CD14-positive monocyte (primary cell): ENCODE measurements around the gene DHX9. TPM values are rescaled to one million over a fixed set of nuclear protein-coding genes. Genes with fewer than 3 reads are reported as not detected.

Source experiments
- DNase-seq, 3 donors: peaks; one replicate each; pipeline ENCODE4 v3.0.0-alpha.2; 2011 to 2022
- H2AFZ ChIP-seq: 2 replicates; pipeline ENCODE4 v1.6.0; 2012; ENCODE audit warnings: mild to moderate bottlenecking, low read depth, low read length, inconsistent platforms; ENCODE audit not compliant: insufficient read depth, poor library complexity, severe bottlenecking
- H3K27ac ChIP-seq, 2 donors: 1 replicate in 1 of 2; 2 replicates in 1 of 2; pipeline ENCODE4 v1.5.1; 2012 to 2013; ENCODE audit warnings: low read length in 2 of 2, control low read depth in 1 of 2, inconsistent platforms in 1 of 2, low read depth in 1 of 2, mild to moderate bottlenecking in 1 of 2
- H3K27me3 ChIP-seq, 2 donors: one replicate each; pipeline versions ENCODE4 v1.6.0 to v1.6.1; 2011 to 2013; ENCODE audit warnings: low read length in 2 of 2; ENCODE audit not compliant: control insufficient read depth in 2 of 2, insufficient read depth in 2 of 2
- H3K36me3 ChIP-seq, 2 donors: replicated peaks in 1 of 2; 1 replicate in 1 of 2; 2 replicates in 1 of 2; pipeline versions ENCODE4 v1.5.1 to v1.6.1; 2012 to 2013; ENCODE audit warnings: low read length in 2 of 2, control low read depth in 1 of 2, inconsistent platforms in 1 of 2, mild to moderate bottlenecking in 1 of 2; ENCODE audit not compliant: insufficient read depth in 2 of 2, control insufficient read depth in 1 of 2
- H3K4me1 ChIP-seq, 2 donors: 1 replicate in 1 of 2; 2 replicates in 1 of 2; pipeline versions ENCODE4 v1.5.1 to v1.6.1; 2012 to 2013; ENCODE audit warnings: low read length in 2 of 2, control low read depth in 1 of 2, inconsistent platforms in 1 of 2, mild to moderate bottlenecking in 1 of 2, moderate library complexity in 1 of 2; ENCODE audit not compliant: insufficient read depth in 2 of 2, control insufficient read depth in 1 of 2
- H3K4me2 ChIP-seq: replicated peaks from 2 replicates; pipeline ENCODE3; 2012; ENCODE audit warnings: low read length, moderate library complexity, mild to moderate bottlenecking; ENCODE audit not compliant: poor library complexity, severe bottlenecking; ENCODE audit errors: extremely low read depth
- H3K4me3 ChIP-seq, 3 experiments: fragments of 200-600 bp in 1 of 3; sonication (generic) in 1 of 3; replicated peaks in 1 of 3; 1 replicate in 2 of 3; 2 replicates in 1 of 3; pipeline ENCODE4 v1.5.1; 2011 to 2013; ENCODE audit warnings: low read length in 3 of 3, mild to moderate bottlenecking in 3 of 3, control low read depth in 2 of 3, low read depth in 2 of 3, inconsistent platforms in 1 of 3, moderate library complexity in 1 of 3
- H3K79me2 ChIP-seq: 2 replicates; pipeline ENCODE4 v1.6.0; 2012; ENCODE audit warnings: mild to moderate bottlenecking, control low read depth, inconsistent platforms, low read length, moderate library complexity; ENCODE audit not compliant: insufficient read depth
- H3K9ac ChIP-seq: 2 replicates; pipeline ENCODE4 v1.6.0; 2017; ENCODE audit warnings: low read length, mild to moderate bottlenecking; ENCODE audit not compliant: insufficient read depth, poor library complexity, severe bottlenecking
- H3K9me3 ChIP-seq, 2 donors: replicated peaks in 1 of 2; 1 replicate in 1 of 2; 2 replicates in 1 of 2; pipeline versions ENCODE4 v1.5.1 to v1.6.1; 2012 to 2013; ENCODE audit warnings: low read length in 2 of 2, control low read depth in 1 of 2; ENCODE audit not compliant: control insufficient read depth in 1 of 2, insufficient read depth in 1 of 2
- H4K20me1 ChIP-seq: 2 replicates; pipeline ENCODE4 v1.6.0; 2012; ENCODE audit warnings: mild to moderate bottlenecking, low read length, control low read depth, moderate library complexity; ENCODE audit not compliant: insufficient read depth
- H3K27ac Mint-ChIP-seq, 7 donors: one replicate each; pipeline ENCODE4 v1.8.0; 2020; ENCODE audit warnings: mild to moderate bottlenecking in 7 of 7, mixed read lengths in 7 of 7, moderate library complexity in 6 of 7, inconsistent platforms in 2 of 7
- H3K27me3 Mint-ChIP-seq, 3 donors: one replicate each; pipeline ENCODE4 v1.8.0; 2021 to 2022; ENCODE audit warnings: low read depth in 3 of 3, mild to moderate bottlenecking in 3 of 3, mixed read lengths in 3 of 3, moderate library complexity in 3 of 3, inconsistent platforms in 1 of 3
- H3K36me3 Mint-ChIP-seq, 2 donors: one replicate each; pipeline ENCODE4 v1.8.0; 2020; ENCODE audit warnings: mixed read lengths in 2 of 2, inconsistent platforms in 1 of 2, mild to moderate bottlenecking in 1 of 2
- H3K4me1 Mint-ChIP-seq: one replicate; pipeline ENCODE4 v1.8.0; 2020; ENCODE audit warnings: mild to moderate bottlenecking, mixed read lengths
- H3K4me3 Mint-ChIP-seq, 2 donors: one replicate each; pipeline ENCODE4 v1.8.0; 2020; ENCODE audit warnings: mild to moderate bottlenecking in 2 of 2, mixed read lengths in 2 of 2, moderate library complexity in 1 of 2
- H3K9me3 Mint-ChIP-seq, 7 donors: one replicate each; pipeline ENCODE4 v1.8.0; 2020 to 2022; ENCODE audit warnings: mixed read lengths in 7 of 7, mild to moderate bottlenecking in 6 of 7, moderate library complexity in 6 of 7, inconsistent platforms in 2 of 7
- CTCF ChIP-seq: fragments of 200-600 bp; IDR thresholded peaks from one replicate; pipeline ENCODE4 v1.8.0; 2022; ENCODE audit warnings: antibody characterized with exemption, mild to moderate bottlenecking
- WGBS: methylation state at CpG from one replicate; pipeline ENCODE4 v1.1.5; 2013; ENCODE audit warnings: missing lambda C conversion rate; ENCODE audit not compliant: insufficient coverage; 5-methylcytosine and 5-hydroxymethylcytosine counted together
- intact Hi-C, 2 donors: fragments of 100-400 bp; cut with micrococcal nuclease; formaldehyde crosslinking; loops; one replicate each; pipeline versions ENCODE4 v1.15.0 to v1.15.1; 2023
- polyA plus RNA-seq, 3 donors: library from polyadenylated mRNA; depleted of rRNA in 1 of 3; unstranded in 2 of 3; stranded (reverse) in 1 of 3; fragments of 300-500 nt in 2 of 3; fragments of >200 nt in 1 of 3; fragmentation: Illumina TruSeq in 2 of 3; gene quantifications; 1 replicate in 2 of 3; 2 replicates in 1 of 3; pipeline ENCODE4 v1.2.3, GENCODE V29; 2012 to 2021

The DHX9 gene
- polyA plus RNA-seq, 3 donors = 57.9 to 71.5 (median 58.5) TPM

- H3K4me3 Mint-ChIP-seq = no peak overlapping the region
- H3K4me3 ChIP-seq = no peak overlapping the region
- no peaks in the 10 kb centered on the region for H3K9me3 ChIP-seq
- H3K36me3 Mint-ChIP-seq = peaks cover 91 to 96% of the 10 kb centered on the region in 2 donors
- H3K9ac ChIP-seq = no peak overlapping the region
- H3K36me3 ChIP-seq = peaks cover 97 to 100% of the 10 kb centered on the region in 2 donors
- H3K4me1 Mint-ChIP-seq = peaks cover 2% of the 10 kb centered on the region
- intact Hi-C loops = loop anchor here in 1 of 2 donors (10.0 kb wide), 1 partner anchor 704 kb away; no protein-coding TSS in a partner anchor
- H3K27me3 ChIP-seq = no peaks in the 10 kb centered on the region
- H3K27me3 Mint-ChIP-seq = no peaks in the 10 kb centered on the region
- no peak overlapping the region for H2AFZ ChIP-seq
- H3K4me1 ChIP-seq = no peaks in the 10 kb centered on the region
- WGBS = 100% methylated on average over 2 of the region's 4 CpGs
- H3K79me2 ChIP-seq = peaks cover 84% of the 10 kb centered on the region
- DNase-seq = no peak
- no peak for TF ChIP-seq CTCF
- H3K4me2 ChIP-seq = no peak overlapping the region
- H3K9me3 Mint-ChIP-seq = no peaks in the 10 kb centered on the region
- H4K20me1 ChIP-seq = peaks cover 99% of the 10 kb centered on the region
- no peak overlapping the region for H3K27ac ChIP-seq
- H3K27ac Mint-ChIP-seq = no peak overlapping the region
Observed at GRCh38 chr1:182850319-182850718, 11.2 kb downstream of the DHX9 start.

- no peak overlapping the region for H3K4me3 ChIP-seq
- WGBS = no CpG with 5 or more reads among the region's 1 CpG
- Mint-ChIP-seq H3K27me3 (no peaks in the 10 kb centered on the region), H3K9me3 (no peaks in the 10 kb centered on the region), H3K36me3 (peaks cover 93 to 95% of the 10 kb centered on the region in 2 donors), H3K4me1 (no peaks in the 10 kb centered on the region), H3K27ac (no peak overlapping the region), H3K4me3 (no peak overlapping the region)
- intact Hi-C loops = loop anchor here in 1 of 2 donors (10.0 kb wide), 1 partner anchor 703 kb away; no protein-coding TSS in a partner anchor
- H2AFZ ChIP-seq = no peak overlapping the region
- H3K79me2 ChIP-seq = peaks cover 71% of the 10 kb centered on the region
- H3K9ac ChIP-seq = no peak overlapping the region
- H3K36me3 ChIP-seq = peaks cover 98 to 100% of the 10 kb centered on the region in 2 donors
- DNase-seq = no peak
- H3K27ac ChIP-seq = no peak overlapping the region
- H4K20me1 ChIP-seq = peaks cover 98% of the 10 kb centered on the region
- no peak overlapping the region for H3K4me2 ChIP-seq
- no peaks in the 10 kb centered on the region for H3K27me3 ChIP-seq
- no peaks in the 10 kb centered on the region for H3K9me3 ChIP-seq
- no peak for TF ChIP-seq CTCF
- no peaks in the 10 kb centered on the region for H3K4me1 ChIP-seq
Observed at GRCh38 chr1:182851825-182852224, 12.7 kb downstream of the DHX9 start.
